ENCODE measurements around the gene PCGF2.

GRCh38 chr17:38713456-38714075 lies 34.6 kb downstream of the PCGF2 start:
- TF ChIP-seq CTCF (tag by site-specific recombination; IDR thresholded peaks at IDR 0.05) (no peak), FEZF1 (tag by site-specific recombination; IDR thresholded peaks at IDR 0.05) (no peak), ZBTB26 (tag by site-specific recombination; optimal IDR thresholded peaks at IDR 0.05) (no peak), PRDM10 (tag by site-specific recombination; IDR thresholded peaks at IDR 0.05) (no peak), YY1 (tag by site-specific recombination; IDR thresholded peaks at IDR 0.05) (no peak), KLF8 (tag by site-specific recombination; IDR thresholded peaks at IDR 0.05) (no peak), ZNF121 (tag by site-specific recombination; IDR thresholded peaks at IDR 0.05) (no peak), ZNF707 (tag by site-specific recombination; IDR thresholded peaks at IDR 0.05) (no peak), ZNF138 (tag by site-specific recombination; IDR thresholded peaks at IDR 0.05; ENCODE audit: borderline replicate concordance) (no peak), ZBTB21 (tag by site-specific recombination; IDR thresholded peaks at IDR 0.05) (no peak), ZNF280C (tag by site-specific recombination; IDR thresholded peaks at IDR 0.05) (no peak)
